ENCODE data around the gene GPR162.
A peak's percentile ranks its signal among the peaks of the same experiment; 100 is the strongest.

Gene GPR162

DNA sequence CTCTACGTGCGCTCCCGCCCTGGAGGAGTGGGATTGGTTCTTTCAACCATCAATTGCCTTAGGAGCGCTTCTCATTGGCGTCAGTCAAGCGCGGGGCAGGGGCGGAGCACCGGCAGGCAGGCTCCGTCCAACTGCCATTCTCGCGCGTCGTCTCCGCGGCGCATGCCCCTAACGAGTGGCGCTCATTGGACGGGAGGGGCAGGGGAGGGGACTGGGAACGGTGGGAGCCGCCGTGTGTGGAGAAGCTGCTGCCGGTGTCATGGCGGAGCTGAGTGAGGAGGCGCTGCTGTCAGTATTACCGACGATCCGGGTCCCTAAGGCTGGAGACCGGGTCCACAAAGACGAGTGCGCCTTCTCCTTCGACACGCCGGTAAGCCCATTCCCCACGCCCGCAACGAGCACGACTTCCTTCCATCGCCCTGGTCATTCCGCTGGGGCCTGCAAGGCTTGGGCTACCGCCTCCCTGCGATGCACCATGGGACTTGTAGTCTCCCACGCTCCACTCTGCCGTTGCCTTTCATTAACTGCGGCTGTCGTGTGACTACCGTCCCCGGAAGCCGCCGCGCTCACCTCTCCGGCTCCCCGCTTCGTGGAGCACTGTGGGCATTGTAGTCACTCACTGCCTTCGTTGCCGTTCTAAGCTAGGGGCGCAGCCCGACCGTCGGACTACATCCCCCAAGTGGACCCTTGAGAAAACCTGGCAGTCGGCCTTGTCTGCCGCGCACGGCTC lies 30.5 kb downstream of the GPR162 start, which contains the start of gene USP5:
TSS of gene USP5 (plus strand) at position 230 of the 730 bp plus-strand sequence. CDS start at position 260, 30 bp downstream.
- peak within 1 kb of the TSS; percentile 94 for H3K27ac ChIP-seq (ENCODE audit: low read length, poor library complexity, severe bottlenecking)
- peak within 1 kb of the TSS; percentile 85 for H2BK15ac ChIP-seq (ENCODE audit: low read depth, poor library complexity, severe bottlenecking)
- peaks cover 46 to 50% of the 10 kb centered on the region in 2 experiments for H3K36me3 ChIP-seq (ENCODE audit: control insufficient read depth in 1 of 2, insufficient read depth in 2 of 2, low read depth in 1 of 2, low read length in 2 of 2)
- H2BK12ac ChIP-seq (ENCODE audit: low read length in 2 of 2) = peak within 1 kb of the TSS in 1 of 2 experiments; percentile 29
- peak; percentile 100 for DNase-seq
- peak within 1 kb of the TSS; percentile 94 to 96 for H3K18ac ChIP-seq (ENCODE audit: low read depth in 1 of 2, low read length in 2 of 2)
- peak within 1 kb of the TSS in 1 of 2 experiments; percentile 57 for H3K14ac ChIP-seq (ENCODE audit: low read length in 2 of 2)
- H2AK5ac ChIP-seq (ENCODE audit: low read length, severe bottlenecking) = no peak within 1 kb of the TSS
- no peaks in the 10 kb centered on the region for H3K9me3 ChIP-seq (ENCODE audit: control insufficient read depth, low read length)
- no peak within 1 kb of the TSS for H2AFZ ChIP-seq (ENCODE audit: low read depth, low read length)
- H3K4me2 ChIP-seq (ENCODE audit: low read length, poor library complexity, severe bottlenecking) = peak within 1 kb of the TSS; percentile 77
- H4K91ac ChIP-seq (ENCODE audit: low read length) = peak within 1 kb of the TSS; percentile 84
- under 1% methylated on average over 65 of the region's 65 CpGs for WGBS
- H3K4me3 ChIP-seq (ENCODE audit: insufficient read depth in 1 of 2, low read depth in 1 of 2, low read length in 2 of 2) = peak within 1 kb of the TSS; percentile 82 to 98
- H3K27me3 ChIP-seq (ENCODE audit: control insufficient read depth in 1 of 2, insufficient read depth in 1 of 2, low read length in 2 of 2) = no peaks in the 10 kb centered on the region
- H3K9ac ChIP-seq (ENCODE audit: low read length) = peak within 1 kb of the TSS; percentile 94
- H3K23ac ChIP-seq (ENCODE audit: low read length in 2 of 2) = no peak within 1 kb of the TSS
- peak within 1 kb of the TSS; percentile 92 for H4K8ac ChIP-seq (ENCODE audit: low read length)
- peak within 1 kb of the TSS; percentile 27 for H2BK120ac ChIP-seq (ENCODE audit: low read depth, low read length)
- H3K4me1 ChIP-seq (ENCODE audit: control insufficient read depth, insufficient read depth, low read depth, low read length) = peaks cover 16% of the 10 kb centered on the region
- H3K4ac ChIP-seq (ENCODE audit: low read depth in 1 of 2, low read length in 2 of 2) = peak within 1 kb of the TSS; percentile 29 to 61
- no peak within 1 kb of the TSS for H2BK5ac ChIP-seq (ENCODE audit: low read depth, low read length, poor library complexity, severe bottlenecking)
- peaks cover 30% of the 10 kb centered on the region for H3K79me1 ChIP-seq (replicated peaks; ENCODE audit: low read length, poor library complexity, severe bottlenecking)

DNA sequence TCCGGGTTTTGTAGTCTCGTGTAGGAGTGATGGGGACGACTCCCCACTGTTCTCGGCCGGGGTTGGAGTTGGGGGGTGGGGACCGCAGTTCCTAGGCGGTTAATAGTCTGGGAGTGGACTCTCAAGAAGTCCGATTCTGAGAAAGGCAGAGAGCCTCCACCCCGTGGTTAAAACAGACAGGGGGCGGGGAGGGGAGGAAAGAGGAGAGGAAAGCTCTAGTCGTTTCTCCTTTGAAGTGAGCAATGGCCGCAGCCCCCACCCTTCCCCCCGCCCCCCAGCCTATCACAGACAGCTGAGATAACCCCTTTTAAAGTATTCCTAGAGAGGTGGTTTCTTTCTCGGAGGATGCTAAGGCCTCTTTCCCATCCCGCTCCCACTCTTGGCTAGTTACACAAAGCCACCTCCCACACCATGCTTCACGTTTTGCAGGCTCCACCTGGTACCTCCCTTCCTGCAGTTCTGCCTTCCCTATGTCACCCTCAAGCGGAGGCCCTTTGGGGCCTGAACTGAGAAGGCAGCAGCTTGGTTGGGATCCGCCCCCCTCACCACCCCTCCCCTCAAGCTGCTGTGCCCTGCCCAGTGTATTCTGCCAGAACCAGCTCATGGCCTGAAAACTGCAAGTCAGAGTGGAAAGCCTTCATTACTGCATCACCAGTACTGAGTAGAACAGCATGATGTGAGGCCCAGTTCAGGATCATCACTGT lies 31.2 kb downstream of the GPR162 start:
- Histone ChIP-seq H3K23ac (ENCODE audit: low read length in 2 of 2) (no peak overlapping the region), H2AFZ (ENCODE audit: low read depth, low read length) (no peak overlapping the region), H3K4me1 (ENCODE audit: control insufficient read depth, insufficient read depth, low read depth, low read length) (peaks cover 16% of the 10 kb centered on the region), H3K4me2 (ENCODE audit: low read length, poor library complexity, severe bottlenecking) (peak overlapping the region; percentile 72), H2BK5ac (ENCODE audit: low read depth, low read length, poor library complexity, severe bottlenecking) (no peak overlapping the region), H4K91ac (ENCODE audit: low read length) (peak overlapping the region; percentile 84), H3K4ac (ENCODE audit: low read depth in 1 of 2, low read length in 2 of 2) (peak overlapping the region in 1 of 2 experiments; percentile 29), H2BK12ac (ENCODE audit: low read length in 2 of 2) (no peak overlapping the region), H3K9me3 (ENCODE audit: control insufficient read depth, low read length) (no peaks in the 10 kb centered on the region), H2AK5ac (ENCODE audit: low read length, severe bottlenecking) (no peak overlapping the region), H4K8ac (ENCODE audit: low read length) (peak overlapping the region; percentile 33), H3K27ac (ENCODE audit: low read length, poor library complexity, severe bottlenecking) (peak overlapping the region; percentile 87), H3K27me3 (ENCODE audit: control insufficient read depth in 1 of 2, insufficient read depth in 1 of 2, low read length in 2 of 2) (no peaks in the 10 kb centered on the region), H3K18ac (ENCODE audit: low read depth in 1 of 2, low read length in 2 of 2) (peak overlapping the region; percentile 6 to 38), H3K9ac (ENCODE audit: low read length) (peak overlapping the region; percentile 94), H3K79me1 (replicated peaks; ENCODE audit: low read length, poor library complexity, severe bottlenecking) (peaks cover 30% of the 10 kb centered on the region), H3K4me3 (ENCODE audit: insufficient read depth in 1 of 2, low read depth in 1 of 2, low read length in 2 of 2) (peak overlapping the region; percentile 52 to 98), H3K36me3 (ENCODE audit: control insufficient read depth in 1 of 2, insufficient read depth in 2 of 2, low read depth in 1 of 2, low read length in 2 of 2) (peaks cover 49 to 50% of the 10 kb centered on the region in 2 experiments), H3K14ac (ENCODE audit: low read length in 2 of 2) (peak overlapping the region in 1 of 2 experiments; percentile 26), H2BK120ac (ENCODE audit: low read depth, low read length) (peak overlapping the region; percentile 27), H2BK15ac (ENCODE audit: low read depth, poor library complexity, severe bottlenecking) (no peak overlapping the region)
- peak; percentile 85 for DNase-seq
- WGBS = 2% methylated on average over 10 of the region's 18 CpGs

DNA sequence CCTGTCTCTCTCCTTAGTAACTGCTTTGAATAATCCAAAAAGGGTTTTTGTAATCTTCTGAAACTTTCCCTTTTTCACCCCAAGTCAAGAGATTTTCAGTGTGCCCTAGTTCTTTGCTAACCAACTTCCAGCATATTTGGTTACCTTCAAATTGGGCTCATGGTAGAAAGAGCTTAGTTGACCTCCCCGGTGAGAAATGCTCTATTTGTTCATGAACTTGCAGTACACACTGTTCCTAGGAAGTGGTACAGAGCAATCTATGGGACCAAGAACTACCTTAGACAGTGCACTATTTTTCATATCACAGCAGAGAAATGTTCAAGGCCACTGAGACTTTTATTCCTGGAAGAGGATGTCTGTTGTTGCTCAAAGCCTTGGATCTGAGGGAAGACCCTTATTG lies 32.0 kb downstream of the GPR162 start:
- Histone ChIP-seq H3K4me3 (ENCODE audit: insufficient read depth in 1 of 2, low read depth in 1 of 2, low read length in 2 of 2) (peak overlapping the region in 1 of 2 experiments; percentile 98), H2AFZ (ENCODE audit: low read depth, low read length) (no peak overlapping the region), H3K27me3 (ENCODE audit: control insufficient read depth in 1 of 2, insufficient read depth in 1 of 2, low read length in 2 of 2) (no peaks in the 10 kb centered on the region), H4K91ac (ENCODE audit: low read length) (no peak overlapping the region), H2BK15ac (ENCODE audit: low read depth, poor library complexity, severe bottlenecking) (no peak overlapping the region), H3K36me3 (ENCODE audit: control insufficient read depth in 1 of 2, insufficient read depth in 2 of 2, low read depth in 1 of 2, low read length in 2 of 2) (peaks cover 51 to 56% of the 10 kb centered on the region in 2 experiments), H2BK120ac (ENCODE audit: low read depth, low read length) (no peak overlapping the region), H3K14ac (ENCODE audit: low read length in 2 of 2) (no peak overlapping the region), H2BK5ac (ENCODE audit: low read depth, low read length, poor library complexity, severe bottlenecking) (no peak overlapping the region), H2BK12ac (ENCODE audit: low read length in 2 of 2) (no peak overlapping the region), H3K4me1 (ENCODE audit: control insufficient read depth, insufficient read depth, low read depth, low read length) (peaks cover 16% of the 10 kb centered on the region), H3K4ac (ENCODE audit: low read depth in 1 of 2, low read length in 2 of 2) (peak overlapping the region in 1 of 2 experiments; percentile 30), H3K79me1 (replicated peaks; ENCODE audit: low read length, poor library complexity, severe bottlenecking) (peaks cover 30% of the 10 kb centered on the region), H3K9me3 (ENCODE audit: control insufficient read depth, low read length) (no peaks in the 10 kb centered on the region), H3K4me2 (ENCODE audit: low read length, poor library complexity, severe bottlenecking) (no peak overlapping the region), H3K23ac (ENCODE audit: low read length in 2 of 2) (no peak overlapping the region), H4K8ac (ENCODE audit: low read length) (no peak overlapping the region), H3K18ac (ENCODE audit: low read depth in 1 of 2, low read length in 2 of 2) (no peak overlapping the region), H3K9ac (ENCODE audit: low read length) (peak overlapping the region; percentile 94), H3K27ac (ENCODE audit: low read length, poor library complexity, severe bottlenecking) (peak overlapping the region; percentile 51), H2AK5ac (ENCODE audit: low read length, severe bottlenecking) (peak overlapping the region; percentile 27)
- DNase-seq = no peak
- no CpG with 5 or more reads among the region's 1 CpG for WGBS

- peaks cover 51 to 56% of the 10 kb centered on the region in 2 experiments for H3K36me3 ChIP-seq (ENCODE audit: control insufficient read depth in 1 of 2, insufficient read depth in 2 of 2, low read depth in 1 of 2, low read length in 2 of 2)
- peak overlapping the region; percentile 94 for H3K9ac ChIP-seq (ENCODE audit: low read length)
- H2AK5ac ChIP-seq (ENCODE audit: low read length, severe bottlenecking) = peak overlapping the region; percentile 70
- peak overlapping the region in 1 of 2 experiments; percentile 98 for H3K4me3 ChIP-seq (ENCODE audit: insufficient read depth in 1 of 2, low read depth in 1 of 2, low read length in 2 of 2)
- no peak overlapping the region for H4K8ac ChIP-seq (ENCODE audit: low read length)
- peaks cover 16% of the 10 kb centered on the region for H3K4me1 ChIP-seq (ENCODE audit: control insufficient read depth, insufficient read depth, low read depth, low read length)
- H3K27me3 ChIP-seq (ENCODE audit: control insufficient read depth in 1 of 2, insufficient read depth in 1 of 2, low read length in 2 of 2) = no peaks in the 10 kb centered on the region
- no peak overlapping the region for H2BK12ac ChIP-seq (ENCODE audit: low read length in 2 of 2)
- H3K18ac ChIP-seq (ENCODE audit: low read depth in 1 of 2, low read length in 2 of 2) = no peak overlapping the region
- no peak overlapping the region for H4K91ac ChIP-seq (ENCODE audit: low read length)
- no peak overlapping the region for H2AFZ ChIP-seq (ENCODE audit: low read depth, low read length)
- H3K4ac ChIP-seq (ENCODE audit: low read depth in 1 of 2, low read length in 2 of 2) = no peak overlapping the region
- peaks cover 33% of the 10 kb centered on the region for H3K79me1 ChIP-seq (replicated peaks; ENCODE audit: low read length, poor library complexity, severe bottlenecking)
- WGBS = 84% methylated on average over 6 of the region's 6 CpGs
- H3K27ac ChIP-seq (ENCODE audit: low read length, poor library complexity, severe bottlenecking) = peak overlapping the region; percentile 51
- H3K14ac ChIP-seq (ENCODE audit: low read length in 2 of 2) = no peak overlapping the region
- H2BK15ac ChIP-seq (ENCODE audit: low read depth, poor library complexity, severe bottlenecking) = no peak overlapping the region
- H3K4me2 ChIP-seq (ENCODE audit: low read length, poor library complexity, severe bottlenecking) = no peak overlapping the region
- H2BK5ac ChIP-seq (ENCODE audit: low read depth, low read length, poor library complexity, severe bottlenecking) = no peak overlapping the region
- no peak overlapping the region for H3K23ac ChIP-seq (ENCODE audit: low read length in 2 of 2)
- H2BK120ac ChIP-seq (ENCODE audit: low read depth, low read length) = no peak overlapping the region
- no peak for DNase-seq
- H3K9me3 ChIP-seq (ENCODE audit: control insufficient read depth, low read length) = no peaks in the 10 kb centered on the region
These were observed 32.4 kb downstream of the GPR162 start for GRCh38 chr12:6854036-6854435.
